B cell (primary cell): ENCODE measurements around the gene ARID4B. TPM values are rescaled to one million over a fixed set of nuclear protein-coding genes. Genes with fewer than 3 reads are reported as not detected.

Source experiments
- ATAC-seq: fragments of 200-7000 bp; cut with Tn5 transposase; one replicate; pipeline ENCODE4 v1.10.0; 2021; ENCODE audit warnings: low read depth, mild to moderate bottlenecking, moderate number of reproducible peaks, moderate library complexity
- CTCF ChIA-PET: fragments of 350-600 bp; sonication (Branson Sonifier 250); formaldehyde crosslinking; loops from one replicate; lab custom pipeline; 2021; ENCODE audit warnings: antibody characterized with exemption, inconsistent platforms; lab: Charles Lee
- POLR2A ChIA-PET: fragments of 350-600 bp; sonication (Branson Sonifier 250); formaldehyde crosslinking; loops from one replicate; lab custom pipeline; 2021; ENCODE audit warnings: antibody characterized with exemption; lab: Charles Lee
- DNase-seq: peaks from one replicate; pipeline ENCODE4 v3.0.0; 2013
- H2AFZ ChIP-seq: 2 replicates; pipeline ENCODE4 v1.6.1; 2012; ENCODE audit warnings: mild to moderate bottlenecking, low read depth, low read length; ENCODE audit not compliant: insufficient read depth, poor library complexity, severe bottlenecking
- H3K27ac ChIP-seq, 2 donors: 1 replicate in 1 of 2; 2 replicates in 1 of 2; pipeline ENCODE4 v1.5.1; 2012 to 2013; ENCODE audit warnings: low read length in 2 of 2, mild to moderate bottlenecking in 2 of 2, moderate library complexity in 1 of 2
- H3K27me3 ChIP-seq, 4 experiments: fragments of 200-600 bp in 1 of 4; sonication (generic) in 1 of 4; replicated peaks in 1 of 4; 1 replicate in 2 of 4; 2 replicates in 2 of 4; pipeline versions ENCODE4 v1.6.1 to v1.7.0; 2013 to 2016; ENCODE audit warnings: low read length in 3 of 4, mild to moderate bottlenecking in 2 of 4, mixed read lengths in 1 of 4, moderate library complexity in 1 of 4; ENCODE audit not compliant: insufficient read depth in 4 of 4, control insufficient read depth in 3 of 4; ENCODE audit errors: control extremely low read depth in 1 of 4
- H3K36me3 ChIP-seq, 2 experiments: replicated peaks in 1 of 2; 1 replicate in 1 of 2; 2 replicates in 1 of 2; pipeline versions ENCODE4 v1.6.1 to v1.7.1; 2013; ENCODE audit warnings: low read length in 1 of 2; ENCODE audit not compliant: insufficient read depth in 2 of 2, control insufficient read depth in 1 of 2; ENCODE audit errors: control extremely low read depth in 1 of 2, extremely low read depth in 1 of 2
- H3K4me1 ChIP-seq, 2 donors: fragments of 200-600 bp in 1 of 2; sonication (generic) in 1 of 2; 1 replicate in 1 of 2; 2 replicates in 1 of 2; pipeline versions ENCODE4 v1.5.1 to v1.6.1; 2013 to 2017; ENCODE audit warnings: low read length in 2 of 2; ENCODE audit not compliant: control insufficient read depth in 2 of 2, insufficient read depth in 2 of 2
- H3K4me2 ChIP-seq: replicated peaks from 2 replicates; pipeline ENCODE3; 2012; ENCODE audit warnings: mild to moderate bottlenecking, low read depth, low read length; ENCODE audit not compliant: poor library complexity, severe bottlenecking
- H3K4me3 ChIP-seq, 5 experiments: fragments of 200-600 bp in 1 of 5; sonication (generic) in 1 of 5; 1 replicate in 3 of 5; 2 replicates in 2 of 5; pipeline versions ENCODE4 v1.5.1 to v1.7.0; 2011 to 2016; ENCODE audit warnings: low read length in 4 of 5, mild to moderate bottlenecking in 4 of 5, low read depth in 2 of 5, control low read depth in 1 of 5, moderate library complexity in 1 of 5; ENCODE audit not compliant: insufficient read depth in 1 of 5; ENCODE audit errors: control extremely low read depth in 1 of 5, extremely low read depth in 1 of 5
- H3K79me2 ChIP-seq: fragments of 200-600 bp; sonication (generic); one replicate; pipeline ENCODE4 v1.6.0; 2016; ENCODE audit warnings: low read length; ENCODE audit not compliant: control insufficient read depth, insufficient read depth
- H3K9ac ChIP-seq: fragments of 200-600 bp; sonication (generic); 2 replicates; pipeline ENCODE4 v1.6.1; 2017; ENCODE audit warnings: mild to moderate bottlenecking, low read length, moderate library complexity
- H3K9me3 ChIP-seq, 3 donors: one replicate each; pipeline versions ENCODE4 v1.6.1 to v1.7.1; 2013; ENCODE audit warnings: low read length in 2 of 3; ENCODE audit not compliant: control insufficient read depth in 2 of 3, insufficient read depth in 1 of 3; ENCODE audit errors: control extremely low read depth in 1 of 3
- H4K20me1 ChIP-seq: 2 replicates; pipeline ENCODE4 v1.6.0; 2012; ENCODE audit warnings: mild to moderate bottlenecking, low read length; ENCODE audit not compliant: insufficient read depth, control insufficient read depth, poor library complexity, severe bottlenecking
- H3K27ac Mint-ChIP-seq: one replicate; pipeline ENCODE4 v1.8.0; 2021; ENCODE audit warnings: mixed read lengths
- H3K27me3 Mint-ChIP-seq: one replicate; pipeline ENCODE4 v1.8.0; 2021; ENCODE audit warnings: mixed read lengths
- H3K4me1 Mint-ChIP-seq: one replicate; pipeline ENCODE4 v1.8.0; 2021; ENCODE audit warnings: mixed read lengths
- H3K4me3 Mint-ChIP-seq: one replicate; pipeline ENCODE4 v1.8.0; 2021; ENCODE audit warnings: mixed read lengths
- H3K9me3 Mint-ChIP-seq: one replicate; pipeline ENCODE4 v1.8.0; 2022; ENCODE audit warnings: mixed read lengths; ENCODE audit not compliant: insufficient read depth
- EZH2 ChIP-seq: IDR thresholded peaks from 2 replicates; pipeline ENCODE4 v1.6.1; 2012; ENCODE audit warnings: borderline replicate concordance, low read depth, mild to moderate bottlenecking, moderate library complexity, low read length; ENCODE audit not compliant: insufficient read depth, poor library complexity, severe bottlenecking
- WGBS: methylation state at CpG from one replicate; pipeline ENCODE4 v1.1.5; 2013; ENCODE audit warnings: missing lambda C conversion rate; ENCODE audit not compliant: insufficient coverage; 5-methylcytosine and 5-hydroxymethylcytosine counted together
- intact Hi-C: fragments of 100-400 bp; cut with micrococcal nuclease; formaldehyde crosslinking; loops from one replicate; pipeline ENCODE4 v1.10.0; 2022
- polyA plus RNA-seq: library from polyadenylated mRNA; depleted of rRNA; stranded (reverse); fragments of >200 nt; gene quantifications from 2 replicates; pipeline ENCODE4 v1.2.3, GENCODE V29; 2012
- total RNA-seq, 2 donors: library from RNA; stranded (reverse); fragments of 120-200 nt in 1 of 2; gene quantifications; 1 replicate in 1 of 2; 2 replicates in 1 of 2; pipeline versions ENCODE4 v1.2.3 to v1.2.4, GENCODE V29; 2013 to 2022
- TF ChIP-seq, protein P1 (sequence below): fragments of 200-600 bp; IDR thresholded peaks from one replicate; pipeline ENCODE4 v1.8.0; 2022; ENCODE audit warnings: antibody characterized with exemption, mild to moderate bottlenecking

The ARID4B gene
- total and polyA plus RNA-seq, 2 donors (not counting 1 experiment from before 2014, with no cell fraction given): 13.2 to 110 TPM

DNA sequence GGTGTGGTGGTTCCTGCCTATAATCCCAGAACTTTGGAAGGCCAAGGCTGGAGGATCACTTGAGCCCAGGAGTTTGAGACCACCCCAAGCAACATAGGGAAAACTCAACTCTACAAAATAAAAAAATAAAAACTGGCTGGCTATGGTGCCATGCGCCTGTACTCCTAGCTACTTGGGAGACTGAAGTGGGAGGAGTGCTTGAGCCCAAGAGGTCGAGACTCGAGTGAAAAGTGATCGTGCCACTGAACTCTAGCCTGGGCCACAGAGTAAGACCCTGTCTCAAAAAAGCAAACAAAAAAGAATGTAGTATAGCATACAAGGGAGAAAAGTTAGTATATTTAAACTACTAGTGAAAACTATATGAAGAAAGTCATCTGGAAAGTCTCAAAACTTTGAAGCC, 66.7 kb downstream of the ARID4B start:
- Histone ChIP-seq H3K4me2 (no peak overlapping the region), H3K9ac (no peak overlapping the region), H3K36me3 (peaks cover 10 to 13% of the 10 kb centered on the region in 2 experiments), H3K9me3 (peaks cover 0 to 4% (median 0%) of the 10 kb centered on the region in 3 donors), H3K27me3 (no peaks in the 10 kb centered on the region), H2AFZ (no peak overlapping the region), H3K4me3 (no peak overlapping the region), H4K20me1 (peaks cover 61% of the 10 kb centered on the region), H3K4me1 (peaks cover 30 to 40% of the 10 kb centered on the region in 2 donors), H3K27ac (peak overlapping the region in 1 of 2 donors; percentile 63), H3K79me2 (peaks cover 97% of the 10 kb centered on the region)
- no peaks in the 10 kb centered on the region for H3K27me3 Mint-ChIP-seq
- no peak for ATAC-seq
- CTCF ChIA-PET: interaction anchor here (1.0 to 7.4 kb wide), 5 partner anchors 8 to 155 kb away, joined by 3 to 58 read pairs (median 3); no protein-coding TSS in a partner anchor
- POLR2A ChIA-PET: interaction anchor here (0.6 kb wide), 1 partner anchor 522 kb away, joined by 3 read pairs; no protein-coding TSS in a partner anchor
- no peak for TF ChIP-seq EZH2
- TF ChIP-seq, protein P1, sequence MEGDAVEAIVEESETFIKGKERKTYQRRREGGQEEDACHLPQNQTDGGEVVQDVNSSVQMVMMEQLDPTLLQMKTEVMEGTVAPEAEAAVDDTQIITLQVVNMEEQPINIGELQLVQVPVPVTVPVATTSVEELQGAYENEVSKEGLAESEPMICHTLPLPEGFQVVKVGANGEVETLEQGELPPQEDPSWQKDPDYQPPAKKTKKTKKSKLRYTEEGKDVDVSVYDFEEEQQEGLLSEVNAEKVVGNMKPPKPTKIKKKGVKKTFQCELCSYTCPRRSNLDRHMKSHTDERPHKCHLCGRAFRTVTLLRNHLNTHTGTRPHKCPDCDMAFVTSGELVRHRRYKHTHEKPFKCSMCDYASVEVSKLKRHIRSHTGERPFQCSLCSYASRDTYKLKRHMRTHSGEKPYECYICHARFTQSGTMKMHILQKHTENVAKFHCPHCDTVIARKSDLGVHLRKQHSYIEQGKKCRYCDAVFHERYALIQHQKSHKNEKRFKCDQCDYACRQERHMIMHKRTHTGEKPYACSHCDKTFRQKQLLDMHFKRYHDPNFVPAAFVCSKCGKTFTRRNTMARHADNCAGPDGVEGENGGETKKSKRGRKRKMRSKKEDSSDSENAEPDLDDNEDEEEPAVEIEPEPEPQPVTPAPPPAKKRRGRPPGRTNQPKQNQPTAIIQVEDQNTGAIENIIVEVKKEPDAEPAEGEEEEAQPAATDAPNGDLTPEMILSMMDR: no peak
- H3K4me3 Mint-ChIP-seq: no peak overlapping the region
- 100% methylated on average over 2 of the region's 4 CpGs for WGBS
- H3K4me1 Mint-ChIP-seq: peaks cover 60% of the 10 kb centered on the region
- H3K27ac Mint-ChIP-seq: no peak overlapping the region
- intact Hi-C loops: no loop called here
- H3K9me3 Mint-ChIP-seq: no peaks in the 10 kb centered on the region
- DNase-seq: no peak

DNA sequence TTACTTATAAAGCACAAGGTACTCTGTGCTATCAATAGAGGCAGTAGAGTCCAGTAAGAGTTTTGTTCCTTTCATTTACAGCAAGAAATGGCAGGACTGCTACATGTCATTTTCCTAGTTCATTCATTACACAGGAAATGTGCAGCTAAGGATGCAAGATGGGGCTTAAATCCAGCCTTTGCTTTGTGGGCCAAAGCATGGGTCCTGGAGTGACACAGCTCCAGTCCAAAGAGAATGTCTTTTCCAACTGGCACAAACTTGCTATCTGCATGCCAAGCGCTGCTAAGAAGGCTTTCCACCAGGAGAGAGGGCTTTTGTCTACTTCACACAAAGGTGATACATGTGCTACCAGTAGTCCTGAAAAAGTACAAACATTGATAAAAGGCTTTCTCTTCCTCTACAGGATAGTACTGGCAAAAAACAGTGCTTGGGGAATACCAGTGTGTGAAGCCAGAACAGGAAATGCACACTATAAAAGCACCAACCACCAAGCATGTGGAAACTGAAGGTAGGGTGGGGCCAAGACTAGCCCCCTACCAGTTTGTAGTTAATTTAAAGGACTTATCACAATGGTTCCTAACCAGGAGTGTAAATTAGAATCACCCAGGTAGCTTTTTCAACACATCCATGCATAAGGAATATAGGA, 68.7 kb downstream of the ARID4B start:
- peak overlapping the region; percentile 43 for H3K4me2 ChIP-seq
- TF ChIP-seq, protein P1: no peak
- TF ChIP-seq EZH2: no peak
- intact Hi-C loops: no loop called here
- peak overlapping the region in 1 of 2 donors; percentile 67 for H3K27ac ChIP-seq
- POLR2A ChIA-PET: interaction anchor here (0.6 kb wide), 1 partner anchor 69 kb away, joined by 3 read pairs; the partner anchor contains the start of gene ARID4B
- peak overlapping the region; percentile 82 for H3K27ac Mint-ChIP-seq
- CTCF ChIA-PET: interaction anchor here (1.1 to 7.4 kb wide), 4 partner anchors 13 to 157 kb away, joined by 3 to 58 read pairs (median 4); no protein-coding TSS in a partner anchor
- ATAC-seq: peak; percentile 60
- peaks cover 52% of the 10 kb centered on the region for H3K4me1 Mint-ChIP-seq
- peaks cover 0 to 4% (median 0%) of the 10 kb centered on the region in 3 donors for H3K9me3 ChIP-seq
- 100% methylated on average over 1 of the region's 1 CpG for WGBS
- DNase-seq: peak; percentile 37
- H3K9ac ChIP-seq: peak overlapping the region; percentile 9
- H3K4me1 ChIP-seq: peaks cover 24 to 25% of the 10 kb centered on the region in 2 donors
- H3K27me3 ChIP-seq: no peaks in the 10 kb centered on the region
- peak overlapping the region in 1 of 5 experiments; percentile 3 for H3K4me3 ChIP-seq
- H3K27me3 Mint-ChIP-seq: no peaks in the 10 kb centered on the region
- H3K79me2 ChIP-seq: peaks cover 79% of the 10 kb centered on the region
- no peak overlapping the region for H2AFZ ChIP-seq
- peaks cover 43% of the 10 kb centered on the region for H4K20me1 ChIP-seq
- H3K4me3 Mint-ChIP-seq: peak overlapping the region; percentile 49
- H3K9me3 Mint-ChIP-seq: no peaks in the 10 kb centered on the region
- peaks cover 10 to 14% of the 10 kb centered on the region in 2 experiments for H3K36me3 ChIP-seq
